NB4 (cell line): ENCODE data around the gene ASCC1.

Experiments
- MYC ChIP-seq: IDR thresholded peaks from 2 replicates; pipeline ENCODE4 v1.6.1; 2011; ENCODE audit warnings: low read depth, low read length
- POLR2A ChIP-seq: IDR thresholded peaks from 2 replicates; pipeline ENCODE4 v1.6.1; 2011; ENCODE audit warnings: mild to moderate bottlenecking; ENCODE audit not compliant: insufficient read length; ENCODE audit errors: extremely low read depth
- TF ChIP-seq, protein P1 (sequence below): IDR thresholded peaks from one replicate; pipeline ENCODE4 v1.5.1; 2012; ENCODE audit warnings: low read depth, low read length
- TF ChIP-seq, protein P2 (sequence below): IDR thresholded peaks from 2 replicates; pipeline ENCODE4 v1.6.1; 2011; ENCODE audit warnings: low read depth, low read length

DNA sequence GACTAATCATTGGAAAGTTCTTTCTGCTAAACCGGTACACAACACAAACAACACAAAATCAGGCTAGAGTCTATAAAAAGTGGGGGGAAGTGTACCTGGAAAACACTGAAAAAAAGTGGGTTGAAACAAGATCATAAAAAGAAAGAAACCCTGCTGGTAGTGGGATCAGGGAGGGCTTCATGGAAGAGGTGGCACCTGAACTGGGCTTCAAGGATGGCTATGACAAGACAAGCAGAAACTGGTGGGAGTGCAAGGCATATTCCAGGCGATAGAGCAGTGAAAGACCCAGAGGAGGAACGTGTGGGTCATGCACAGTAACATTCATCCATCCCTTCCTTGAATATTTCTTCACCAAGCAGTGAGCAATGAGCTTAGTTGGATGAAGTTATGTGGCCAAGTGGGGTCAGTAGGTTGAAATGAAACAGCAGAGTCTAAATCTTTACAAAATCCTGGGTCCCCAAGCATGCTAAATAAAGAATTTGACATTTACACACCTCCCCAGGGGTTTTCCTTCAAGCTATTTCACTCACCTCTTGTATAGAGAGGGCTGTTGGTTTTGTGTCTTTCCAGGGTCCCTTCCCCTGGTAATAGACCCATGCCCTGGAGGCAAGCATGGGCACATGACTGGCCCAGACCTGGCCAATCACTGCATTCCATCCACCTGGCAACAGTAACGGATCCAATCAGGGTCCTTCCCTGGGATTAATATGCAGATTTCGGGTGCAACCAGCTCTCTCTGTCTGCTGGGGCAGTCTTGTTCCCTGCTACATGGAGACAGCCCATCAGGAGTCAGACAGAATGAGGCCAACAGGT is 165.9 kb downstream of the ASCC1 start:
- TF ChIP-seq, protein P1, sequence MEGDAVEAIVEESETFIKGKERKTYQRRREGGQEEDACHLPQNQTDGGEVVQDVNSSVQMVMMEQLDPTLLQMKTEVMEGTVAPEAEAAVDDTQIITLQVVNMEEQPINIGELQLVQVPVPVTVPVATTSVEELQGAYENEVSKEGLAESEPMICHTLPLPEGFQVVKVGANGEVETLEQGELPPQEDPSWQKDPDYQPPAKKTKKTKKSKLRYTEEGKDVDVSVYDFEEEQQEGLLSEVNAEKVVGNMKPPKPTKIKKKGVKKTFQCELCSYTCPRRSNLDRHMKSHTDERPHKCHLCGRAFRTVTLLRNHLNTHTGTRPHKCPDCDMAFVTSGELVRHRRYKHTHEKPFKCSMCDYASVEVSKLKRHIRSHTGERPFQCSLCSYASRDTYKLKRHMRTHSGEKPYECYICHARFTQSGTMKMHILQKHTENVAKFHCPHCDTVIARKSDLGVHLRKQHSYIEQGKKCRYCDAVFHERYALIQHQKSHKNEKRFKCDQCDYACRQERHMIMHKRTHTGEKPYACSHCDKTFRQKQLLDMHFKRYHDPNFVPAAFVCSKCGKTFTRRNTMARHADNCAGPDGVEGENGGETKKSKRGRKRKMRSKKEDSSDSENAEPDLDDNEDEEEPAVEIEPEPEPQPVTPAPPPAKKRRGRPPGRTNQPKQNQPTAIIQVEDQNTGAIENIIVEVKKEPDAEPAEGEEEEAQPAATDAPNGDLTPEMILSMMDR: no peak
- no peak for TF ChIP-seq POLR2A
- TF ChIP-seq, protein P2, sequence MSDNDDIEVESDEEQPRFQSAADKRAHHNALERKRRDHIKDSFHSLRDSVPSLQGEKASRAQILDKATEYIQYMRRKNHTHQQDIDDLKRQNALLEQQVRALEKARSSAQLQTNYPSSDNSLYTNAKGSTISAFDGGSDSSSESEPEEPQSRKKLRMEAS: no peak
- no peak for TF ChIP-seq MYC
